Activated CD4-positive, CD25-positive, alpha-beta regulatory T cell (primary cell): ENCODE measurements around the gene SELENBP1.
A peak's percentile ranks its signal among the peaks of the same experiment; 100 is the strongest.

Source experiments
- DNase-seq, 4 experiments: peaks; one replicate each; lab custom pipeline; 2025; lab: John Stamatoyannopoulos, UW

SELENBP1 gene

GRCh38 chr1:151343587-151343986 lies 28.9 kb downstream of the SELENBP1 start:
- no peak for DNase-seq

- DNase-seq: no peak
Measured at GRCh38 chr1:151342569-151342968, 29.9 kb downstream of the SELENBP1 start.

- no peak for DNase-seq
Measured at GRCh38 chr1:151342021-151342420, 30.5 kb downstream of the SELENBP1 start.

GRCh38 chr1:151340870-151341754 lies 31.4 kb downstream of the SELENBP1 start:
- peak in 2 of 4 experiments; percentile 5 to 33 for DNase-seq

GRCh38 chr1:151336556-151336955 lies 35.9 kb downstream of the SELENBP1 start:
- no peak for DNase-seq

GRCh38 chr1:151334822-151335221 lies 37.7 kb downstream of the SELENBP1 start:
- no peak for DNase-seq

GRCh38 chr1:151327903-151328674 lies 44.4 kb downstream of the SELENBP1 start:
- DNase-seq: no peak

GRCh38 chr1:151327223-151327902 lies 45.1 kb downstream of the SELENBP1 start, which contains the start of gene PI4KB:
PI4KB (minus strand) TSS chr1:151327416; CDS start chr1:151316481, 10,935 bp downstream.
- DNase-seq: peak; percentile 58 to 72 (median 67)

GRCh38 chr1:151326619-151327222 lies 45.8 kb downstream of the SELENBP1 start:
- DNase-seq: peak in 1 of 4 experiments; percentile 39

- DNase-seq: no peak
Measured at GRCh38 chr1:151325646-151326429, 46.7 kb downstream of the SELENBP1 start.

GRCh38 chr1:151325231-151325630 lies 47.3 kb downstream of the SELENBP1 start:
- no peak for DNase-seq

GRCh38 chr1:151324390-151324930 lies 48.0 kb downstream of the SELENBP1 start:
- DNase-seq: no peak

- no peak for DNase-seq
Measured at GRCh38 chr1:151318975-151319374, 53.5 kb downstream of the SELENBP1 start.

- no peak for DNase-seq
Measured at GRCh38 chr1:151315565-151316235, 56.8 kb downstream of the SELENBP1 start.
